Loucy (cell line): ENCODE data around the gene GABRG3.

Experiments used
- H2AFZ ChIP-seq: fragments of 200-600 bp; sonication (generic); 2 replicates; pipeline ENCODE4 v1.6.0; 2016; ENCODE audit warnings: antibody characterized with exemption, mild to moderate bottlenecking, low read length, moderate library complexity
- H3F3A ChIP-seq: fragments of 200-600 bp; 2 replicates; pipeline ENCODE4 v1.6.0; 2016; ENCODE audit warnings: antibody characterized with exemption, low read depth, mild to moderate bottlenecking
- H3K27me3 ChIP-seq: fragments of 200-600 bp; sonication (generic); 2 replicates; pipeline ENCODE4 v1.6.1; 2014; ENCODE audit warnings: low read length, mild to moderate bottlenecking; ENCODE audit not compliant: insufficient read depth, poor library complexity, severe bottlenecking
- H3K36me3 ChIP-seq: fragments of 200-600 bp; sonication (generic); 2 replicates; pipeline ENCODE4 v1.6.1; 2016; ENCODE audit warnings: low read length; ENCODE audit not compliant: insufficient read depth
- H3K4me1 ChIP-seq: fragments of 200-600 bp; sonication (generic); 2 replicates; pipeline ENCODE4 v1.5.1; 2014; ENCODE audit warnings: low read length, mild to moderate bottlenecking; ENCODE audit not compliant: insufficient read depth, poor library complexity, severe bottlenecking
- H3K4me2 ChIP-seq: fragments of 200-600 bp; sonication (generic); 2 replicates; pipeline ENCODE4 v1.6.0; 2014; ENCODE audit warnings: antibody characterized with exemption, low read length, low read depth, mild to moderate bottlenecking; ENCODE audit not compliant: poor library complexity, severe bottlenecking
- H3K4me3 ChIP-seq: fragments of 200-600 bp; sonication (generic); 2 replicates; pipeline ENCODE4 v1.5.1; 2014; ENCODE audit warnings: low read length, mild to moderate bottlenecking, mixed read lengths; ENCODE audit not compliant: poor library complexity, severe bottlenecking
- H3K79me2 ChIP-seq: fragments of 200-600 bp; sonication (generic); 2 replicates; pipeline ENCODE4 v1.6.1; 2014; ENCODE audit warnings: low read length; ENCODE audit not compliant: insufficient read depth
- H3K9ac ChIP-seq: fragments of 200-600 bp; sonication (generic); 2 replicates; pipeline ENCODE4 v1.6.0; 2014; ENCODE audit warnings: mild to moderate bottlenecking, low read depth, low read length, moderate library complexity; ENCODE audit not compliant: poor library complexity, severe bottlenecking
- H3K9me2 ChIP-seq: fragments of 200-600 bp; sonication (generic); replicated peaks from 2 replicates; pipeline ENCODE4 v1.6.1; 2016; ENCODE audit warnings: low read depth, low read length, mixed read lengths
- H3K9me3 ChIP-seq: fragments of 200-600 bp; sonication (generic); 2 replicates; pipeline ENCODE4 v1.6.1; 2014; ENCODE audit warnings: mild to moderate bottlenecking, antibody characterized with exemption, low read length, low read depth; ENCODE audit not compliant: insufficient read depth
- H4K20me1 ChIP-seq: fragments of 200-600 bp; sonication (generic); 2 replicates; pipeline ENCODE4 v1.6.0; 2014; ENCODE audit warnings: antibody characterized with exemption, low read length, mild to moderate bottlenecking; ENCODE audit not compliant: insufficient read depth, poor library complexity, severe bottlenecking
- EZH2phosphoT487 ChIP-seq: fragments of 200-600 bp; IDR thresholded peaks from 2 replicates; pipeline ENCODE4 v1.6.1; 2018; ENCODE audit warnings: antibody characterized with exemption, mild to moderate bottlenecking, moderate library complexity, borderline replicate concordance
- TF ChIP-seq, protein P1 (sequence below): fragments of 200-600 bp; sonication (generic); conservative IDR thresholded peaks from 2 replicates; pipeline ENCODE4 v1.5.1; 2014; ENCODE audit warnings: mild to moderate bottlenecking, antibody characterized with exemption, low read length

GABRG3 gene

GRCh38 chr15:27201425-27201824 lies 230.4 kb downstream of the GABRG3 start:
- Histone ChIP-seq H3F3A (no peaks in the 10 kb centered on the region), H3K4me2 (no peak overlapping the region), H3K4me3 (no peak overlapping the region), H3K79me2 (no peaks in the 10 kb centered on the region), H3K9ac (no peak overlapping the region), H3K9me3 (no peaks in the 10 kb centered on the region), H3K4me1 (no peaks in the 10 kb centered on the region), H3K27me3 (no peaks in the 10 kb centered on the region), H3K9me2 (no peaks in the 10 kb centered on the region), H2AFZ (no peak overlapping the region), H4K20me1 (no peaks in the 10 kb centered on the region), H3K36me3 (no peaks in the 10 kb centered on the region)
- no peak for TF ChIP-seq EZH2phosphoT487
- TF ChIP-seq, protein P1, sequence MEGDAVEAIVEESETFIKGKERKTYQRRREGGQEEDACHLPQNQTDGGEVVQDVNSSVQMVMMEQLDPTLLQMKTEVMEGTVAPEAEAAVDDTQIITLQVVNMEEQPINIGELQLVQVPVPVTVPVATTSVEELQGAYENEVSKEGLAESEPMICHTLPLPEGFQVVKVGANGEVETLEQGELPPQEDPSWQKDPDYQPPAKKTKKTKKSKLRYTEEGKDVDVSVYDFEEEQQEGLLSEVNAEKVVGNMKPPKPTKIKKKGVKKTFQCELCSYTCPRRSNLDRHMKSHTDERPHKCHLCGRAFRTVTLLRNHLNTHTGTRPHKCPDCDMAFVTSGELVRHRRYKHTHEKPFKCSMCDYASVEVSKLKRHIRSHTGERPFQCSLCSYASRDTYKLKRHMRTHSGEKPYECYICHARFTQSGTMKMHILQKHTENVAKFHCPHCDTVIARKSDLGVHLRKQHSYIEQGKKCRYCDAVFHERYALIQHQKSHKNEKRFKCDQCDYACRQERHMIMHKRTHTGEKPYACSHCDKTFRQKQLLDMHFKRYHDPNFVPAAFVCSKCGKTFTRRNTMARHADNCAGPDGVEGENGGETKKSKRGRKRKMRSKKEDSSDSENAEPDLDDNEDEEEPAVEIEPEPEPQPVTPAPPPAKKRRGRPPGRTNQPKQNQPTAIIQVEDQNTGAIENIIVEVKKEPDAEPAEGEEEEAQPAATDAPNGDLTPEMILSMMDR: no peak

DNA sequence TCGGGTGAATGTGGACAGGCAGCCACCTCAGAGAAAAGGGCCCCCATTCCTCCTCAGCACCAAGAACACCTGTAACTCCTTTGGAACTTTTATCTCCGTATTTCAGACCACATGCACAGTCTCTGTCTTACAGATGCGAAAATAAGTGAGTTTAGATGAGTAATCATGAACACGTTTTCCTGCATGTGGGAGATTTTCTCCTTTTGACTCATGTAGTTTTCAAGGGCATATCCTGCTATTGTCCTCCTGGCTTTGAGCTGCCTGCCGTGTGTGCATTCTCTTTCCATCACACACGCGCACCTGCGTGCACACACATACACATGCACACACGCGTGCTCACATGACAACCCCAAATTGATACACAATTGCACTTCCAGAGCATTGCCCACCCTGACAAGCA lies 239.2 kb downstream of the GABRG3 start:
- no peaks in the 10 kb centered on the region for H3K27me3 ChIP-seq
- H2AFZ ChIP-seq: no peak overlapping the region
- no peaks in the 10 kb centered on the region for H3F3A ChIP-seq
- H3K79me2 ChIP-seq: no peaks in the 10 kb centered on the region
- TF ChIP-seq, protein P1: no peak
- TF ChIP-seq EZH2phosphoT487: no peak
- no peaks in the 10 kb centered on the region for H3K4me1 ChIP-seq
- no peaks in the 10 kb centered on the region for H3K9me2 ChIP-seq
- H3K36me3 ChIP-seq: no peaks in the 10 kb centered on the region
- H3K9me3 ChIP-seq: no peaks in the 10 kb centered on the region; the same call in 1 of the 2 replicates
- H3K9ac ChIP-seq: no peak overlapping the region
- H3K4me2 ChIP-seq: no peak overlapping the region
- no peak overlapping the region for H3K4me3 ChIP-seq
- no peaks in the 10 kb centered on the region for H4K20me1 ChIP-seq

- TF ChIP-seq EZH2phosphoT487: no peak
- TF ChIP-seq, protein P1: no peak
- Histone ChIP-seq H3K27me3 (no peaks in the 10 kb centered on the region), H3K4me3 (no peak overlapping the region), H3K79me2 (no peaks in the 10 kb centered on the region), H3K36me3 (no peaks in the 10 kb centered on the region), H2AFZ (no peak overlapping the region), H3K9me2 (no peaks in the 10 kb centered on the region), H3K9me3 (no peaks in the 10 kb centered on the region; the same call in 1 of the 2 replicates), H3K4me2 (no peak overlapping the region), H3K9ac (no peak overlapping the region), H4K20me1 (no peaks in the 10 kb centered on the region), H3F3A (no peaks in the 10 kb centered on the region), H3K4me1 (no peaks in the 10 kb centered on the region)
These were observed 243.1 kb downstream of the GABRG3 start for GRCh38 chr15:27214032-27214431.
